ENCODE data around the gene NFIX.

GRCh38 chr19:13066933-13067807 is 71.9 kb downstream of the NFIX start:
- TF ChIP-seq CTCF (IDR thresholded peaks at IDR 0.05; ENCODE audit: insufficient read depth, low read depth, low read length) (no peak), EZH2 (IDR thresholded peaks at IDR 0.05; ENCODE audit: insufficient read depth, low read length) (no peak)

All from astrocyte (in vitro differentiated cells and primary cell).